ENCODE data around the gene ALG14.

ALG14 gene

GRCh38 chr1:95117207-95118066 lies 44.7 kb upstream of the ALG14 start, which contains the start of gene TLCD4:
Gene TLCD4, plus strand, starts transcription at chr1:95117355. Its CDS starts 26,547 bp downstream, at chr1:95143902.
- DNase-seq (ENCODE audit: extremely low spot score) = peak; percentile 88
- POLR2A ChIA-PET = interaction anchor here (0.6 to 3.3 kb wide), 7 partner anchors 11 to 116 kb away, joined by 3 to 21 read pairs (median 4); partner anchors contain the start of genes ALG14 and RWDD3
- CTCF ChIA-PET = interaction anchor here (0.6 to 2.3 kb wide), 9 partner anchors 10 to 845 kb away, joined by 3 to 11 read pairs (median 4); partner anchors contain the start of gene RWDD3
- TF ChIP-seq FOXM1 (IDR thresholded peaks at IDR 0.05; ENCODE audit: borderline replicate concordance) (peak; percentile 42; the same call in 1 of the 2 replicates), LEF1 (IDR thresholded peaks at IDR 0.05; ENCODE audit: borderline replicate concordance) (0 out of 2 replicates have a peak, but pooled peaks have one; percentile 46), NFRKB (IDR thresholded peaks at IDR 0.05) (no peak), ELF4 (IDR thresholded peaks at IDR 0.05) (no peak)

- ChIA-PET CTCF (interaction anchor here (0.5 to 1.9 kb wide), 9 partner anchors 11 to 122 kb away, joined by 3 to 8 read pairs (median 3); partner anchors contain the start of genes ALG14 and RWDD3), POLR2A (interaction anchor here (1.2 to 3.3 kb wide), 6 partner anchors 12 to 117 kb away, joined by 3 to 21 read pairs (median 5); partner anchors contain the start of genes ALG14 and RWDD3)
- peak; percentile 85 for DNase-seq (ENCODE audit: extremely low spot score)
- TF ChIP-seq L3MBTL2 (conservative IDR thresholded peaks at IDR 0.05) = peak; percentile 77
- no peak for TF ChIP-seq ZNF384 (IDR thresholded peaks at IDR 0.05)
- peak; percentile 49; the same call in 1 of the 2 replicates for TF ChIP-seq CTBP1 (IDR thresholded peaks at IDR 0.05; ENCODE audit: borderline replicate concordance)
These were observed 43.9 kb upstream of the ALG14 start for GRCh38 chr1:95116580-95117206.

GRCh38 chr1:95115708-95116137 lies 43.0 kb upstream of the ALG14 start:
- no peak for DNase-seq (ENCODE audit: extremely low spot score)
- no peak for TF ChIP-seq ARNT (IDR thresholded peaks at IDR 0.05)
- no peak for TF ChIP-seq FOXA1 (IDR thresholded peaks at IDR 0.05)
- ChIA-PET CTCF (interaction anchor here (0.6 to 1.8 kb wide), 6 partner anchors 31 to 118 kb away, joined by 3 to 8 read pairs (median 4); partner anchors contain the start of genes ALG14 and RWDD3), POLR2A (interaction anchor here (1.2 to 3.3 kb wide), 2 partner anchors 43 to 118 kb away, joined by 5 to 21 read pairs; partner anchors contain the start of genes ALG14 and RWDD3)

GRCh38 chr1:95113684-95114083 lies 40.9 kb upstream of the ALG14 start:
- CTCF ChIA-PET = no interaction called here
- TF ChIP-seq NFRKB (IDR thresholded peaks at IDR 0.05) = no peak
- no peak for TF ChIP-seq LEF1 (IDR thresholded peaks at IDR 0.05; ENCODE audit: borderline replicate concordance)
- POLR2A ChIA-PET = no interaction called here
- no peak for DNase-seq (ENCODE audit: extremely low spot score)

GRCh38 chr1:95111014-95111413 lies 38.3 kb upstream of the ALG14 start:
- DNase-seq (ENCODE audit: extremely low spot score) = no peak
- ChIA-PET CTCF (no interaction called here), POLR2A (no interaction called here)
- TF ChIP-seq ARNT (IDR thresholded peaks at IDR 0.05) = no peak

GRCh38 chr1:95108792-95109191 lies 36.0 kb upstream of the ALG14 start:
- POLR2A ChIA-PET = no interaction called here
- DNase-seq (ENCODE audit: extremely low spot score) = no peak
- CTCF ChIA-PET = no interaction called here
- no peak for TF ChIP-seq SUZ12 (IDR thresholded peaks at IDR 0.05)
- TF ChIP-seq FOXA1 (IDR thresholded peaks at IDR 0.05) = no peak
- TF ChIP-seq ZNF384 (IDR thresholded peaks at IDR 0.05) = no peak
- no peak for TF ChIP-seq LEF1 (IDR thresholded peaks at IDR 0.05; ENCODE audit: borderline replicate concordance)
- TF ChIP-seq PKNOX1 (IDR thresholded peaks at IDR 0.05) = no peak
- no peak for TF ChIP-seq TARDBP (IDR thresholded peaks at IDR 0.05)
- TF ChIP-seq L3MBTL2 (conservative IDR thresholded peaks at IDR 0.05) = no peak
- no peak for TF ChIP-seq BHLHE40 (IDR thresholded peaks at IDR 0.05; ENCODE audit: borderline replicate concordance)
- TF ChIP-seq ELF4 (IDR thresholded peaks at IDR 0.05) = no peak
- TF ChIP-seq FOXM1 (IDR thresholded peaks at IDR 0.05; ENCODE audit: borderline replicate concordance) = no peak
- no peak for TF ChIP-seq NFRKB (IDR thresholded peaks at IDR 0.05)
- TF ChIP-seq CTBP1 (IDR thresholded peaks at IDR 0.05; ENCODE audit: borderline replicate concordance) = no peak
- TF ChIP-seq FOXK2 (IDR thresholded peaks at IDR 0.05) = no peak
- no peak for TF ChIP-seq HDGF (IDR thresholded peaks at IDR 0.05; ENCODE audit: borderline replicate concordance)
- no peak for TF ChIP-seq ARNT (IDR thresholded peaks at IDR 0.05)
- TF ChIP-seq SP1 (IDR thresholded peaks at IDR 0.05) = no peak

GRCh38 chr1:95098196-95098595 lies 25.4 kb upstream of the ALG14 start:
- POLR2A ChIA-PET = interaction anchor here (0.5 kb wide), 1 partner anchor 58 kb away, joined by 3 read pairs; no protein-coding TSS in a partner anchor
- DNase-seq (ENCODE audit: extremely low spot score) = no peak
- CTCF ChIA-PET = no interaction called here
- TF ChIP-seq FOXA1 (IDR thresholded peaks at IDR 0.05) (no peak), LEF1 (IDR thresholded peaks at IDR 0.05; ENCODE audit: borderline replicate concordance) (no peak), FOXK2 (IDR thresholded peaks at IDR 0.05) (no peak), L3MBTL2 (conservative IDR thresholded peaks at IDR 0.05) (no peak), ELF4 (IDR thresholded peaks at IDR 0.05) (no peak), SUZ12 (IDR thresholded peaks at IDR 0.05) (no peak), BHLHE40 (IDR thresholded peaks at IDR 0.05; ENCODE audit: borderline replicate concordance) (no peak), NFRKB (IDR thresholded peaks at IDR 0.05) (no peak), ARNT (IDR thresholded peaks at IDR 0.05) (no peak), TARDBP (IDR thresholded peaks at IDR 0.05) (no peak), SP1 (IDR thresholded peaks at IDR 0.05) (no peak), HDGF (IDR thresholded peaks at IDR 0.05; ENCODE audit: borderline replicate concordance) (no peak), ZNF384 (IDR thresholded peaks at IDR 0.05) (no peak), FOXM1 (IDR thresholded peaks at IDR 0.05; ENCODE audit: borderline replicate concordance) (no peak), PKNOX1 (IDR thresholded peaks at IDR 0.05) (no peak), CTBP1 (IDR thresholded peaks at IDR 0.05; ENCODE audit: borderline replicate concordance) (no peak)
